DOHH2 (cell line): ENCODE results near the gene MBP.

Experiments
- H3F3A ChIP-seq: fragments of 200-600 bp; sonication (generic), shearing (Covaris generic); 2 replicates; pipeline ENCODE4 v1.6.0; 2016; ENCODE audit warnings: antibody characterized with exemption, mild to moderate bottlenecking; ENCODE audit not compliant: control insufficient read depth, insufficient read depth
- H3K27ac ChIP-seq: fragments of 200-600 bp; sonication (generic); 2 replicates; pipeline ENCODE4 v1.5.1; 2014; ENCODE audit warnings: low read depth, mild to moderate bottlenecking, low read length, moderate library complexity
- H3K27me3 ChIP-seq: fragments of 200-600 bp; sonication (generic); 2 replicates; pipeline ENCODE4 v1.6.1; 2014; ENCODE audit warnings: mild to moderate bottlenecking, low read length, mixed read lengths; ENCODE audit not compliant: control insufficient read depth
- H3K36me3 ChIP-seq: fragments of 200-600 bp; sonication (generic); 2 replicates; pipeline ENCODE4 v1.6.1; 2014; ENCODE audit warnings: mild to moderate bottlenecking, low read length, moderate library complexity, mixed read lengths; ENCODE audit not compliant: control insufficient read depth
- H3K4me1 ChIP-seq: fragments of 200-600 bp; sonication (generic); 2 replicates; pipeline ENCODE4 v1.6.1; 2014; ENCODE audit warnings: mild to moderate bottlenecking, low read length, mixed read lengths; ENCODE audit not compliant: control insufficient read depth
- H3K4me2 ChIP-seq: fragments of 200-600 bp; sonication (generic); 2 replicates; pipeline ENCODE4 v1.6.0; 2014; ENCODE audit warnings: mild to moderate bottlenecking, low read length, moderate library complexity
- H3K4me3 ChIP-seq: fragments of 200-600 bp; sonication (generic); 2 replicates; pipeline ENCODE4 v1.5.1; 2014; ENCODE audit warnings: mild to moderate bottlenecking, low read length, mixed read lengths
- H3K79me2 ChIP-seq: fragments of 200-600 bp; sonication (generic); 2 replicates; pipeline ENCODE4 v1.6.1; 2014; ENCODE audit warnings: mild to moderate bottlenecking, low read length, mixed read lengths; ENCODE audit not compliant: control insufficient read depth
- H3K9me2 ChIP-seq: fragments of 200-600 bp; sonication (generic); replicated peaks from 2 replicates; pipeline ENCODE4 v1.6.1; 2014; ENCODE audit warnings: mild to moderate bottlenecking, low read length, mixed read lengths; ENCODE audit not compliant: control insufficient read depth
- H3K9me3 ChIP-seq: fragments of 200-600 bp; sonication (generic); 2 replicates; pipeline ENCODE4 v1.6.1; 2014; ENCODE audit warnings: antibody characterized with exemption, low read length, mixed read lengths; ENCODE audit not compliant: control insufficient read depth, insufficient read depth
- H4K20me1 ChIP-seq: fragments of 200-600 bp; sonication (generic); 2 replicates; pipeline ENCODE4 v1.6.0; 2014; ENCODE audit warnings: low read depth, mild to moderate bottlenecking, antibody characterized with exemption, low read length, moderate library complexity; ENCODE audit not compliant: control insufficient read depth, insufficient read depth
- CTCF ChIP-seq: fragments of 200-600 bp; sonication (generic); IDR thresholded peaks from one replicate; pipeline ENCODE4 v1.5.1; 2014; ENCODE audit warnings: antibody characterized with exemption, mild to moderate bottlenecking, low read depth, low read length; ENCODE audit not compliant: poor library complexity, severe bottlenecking
- EZH2phosphoT487 ChIP-seq: fragments of 200-600 bp; sonication (generic); IDR thresholded peaks from 2 replicates; pipeline ENCODE4 v1.6.1; 2017; ENCODE audit warnings: borderline replicate concordance, mild to moderate bottlenecking, antibody characterized with exemption, low read length, moderate library complexity, mixed read lengths

The MBP gene

GRCh38 chr18:77091366-77091765, 41.2 kb downstream of the MBP start:
- peaks cover 19% of the 10 kb centered on the region for H3K79me2 ChIP-seq
- no peak for TF ChIP-seq CTCF
- no peak for TF ChIP-seq EZH2phosphoT487
- no peak overlapping the region for H3K4me3 ChIP-seq
- no peaks in the 10 kb centered on the region for H3F3A ChIP-seq
- no peak overlapping the region for H3K27ac ChIP-seq
- no peaks in the 10 kb centered on the region; the same call in 1 of the 2 replicates for H3K4me1 ChIP-seq
- H3K9me2 ChIP-seq = no peaks in the 10 kb centered on the region
- no peaks in the 10 kb centered on the region for H3K27me3 ChIP-seq
- H3K36me3 ChIP-seq = peaks cover 21% of the 10 kb centered on the region; the same call in 1 of the 2 replicates
- H3K9me3 ChIP-seq = no peaks in the 10 kb centered on the region
- H3K4me2 ChIP-seq = no peak overlapping the region
- no peaks in the 10 kb centered on the region for H4K20me1 ChIP-seq

- Histone ChIP-seq H3K36me3 (peaks cover 19% of the 10 kb centered on the region; the same call in 1 of the 2 replicates), H3K9me3 (no peaks in the 10 kb centered on the region), H3K27ac (no peak overlapping the region), H3K27me3 (no peaks in the 10 kb centered on the region), H3K4me3 (no peak overlapping the region), H3K9me2 (no peaks in the 10 kb centered on the region), H3K4me1 (no peaks in the 10 kb centered on the region), H3K79me2 (peaks cover 24% of the 10 kb centered on the region), H3F3A (no peaks in the 10 kb centered on the region), H4K20me1 (no peaks in the 10 kb centered on the region), H3K4me2 (no peak overlapping the region)
- TF ChIP-seq CTCF = no peak
- TF ChIP-seq EZH2phosphoT487 = no peak
Observed at GRCh38 chr18:77090546-77091174, 41.9 kb downstream of the MBP start.

GRCh38 chr18:77089723-77090285, 42.8 kb downstream of the MBP start:
- Histone ChIP-seq H3F3A (no peaks in the 10 kb centered on the region), H3K9me3 (no peaks in the 10 kb centered on the region), H3K36me3 (peaks cover 11% of the 10 kb centered on the region; the same call in 1 of the 2 replicates), H3K4me2 (no peak overlapping the region), H3K27ac (no peak overlapping the region), H4K20me1 (no peaks in the 10 kb centered on the region), H3K4me3 (no peak overlapping the region), H3K27me3 (no peaks in the 10 kb centered on the region), H3K79me2 (peaks cover 24% of the 10 kb centered on the region), H3K4me1 (no peaks in the 10 kb centered on the region), H3K9me2 (no peaks in the 10 kb centered on the region)
- no peak for TF ChIP-seq EZH2phosphoT487
- no peak for TF ChIP-seq CTCF
